CD4-positive, CD25-positive, alpha-beta regulatory T cell (primary cell): Measurements from ENCODE around the gene GLRX5. TPM values are rescaled to one million over a fixed set of nuclear protein-coding genes. Genes with fewer than 3 reads are reported as not detected.
A peak's percentile ranks its signal among the peaks of the same experiment; 100 is the strongest.

Source experiments
- ATAC-seq, 2 donors: fragments of 150-1000 bp; cut with Tn5 transposase; one replicate each; pipeline ENCODE4 v1.10.0; 2021; ENCODE audit warnings: low read depth in 2 of 2, moderate number of reproducible peaks in 2 of 2, moderate library complexity in 1 of 2
- DNase-seq, 3 donors: peaks; one replicate each; pipeline versions ENCODE4 v3.0.0 to v3.0.0-alpha.2; 2012 to 2022; ENCODE audit warnings: mixed read lengths in 1 of 3
- H3K27ac ChIP-seq: one replicate; pipeline ENCODE4 v1.7.0; 2013; ENCODE audit warnings: mild to moderate bottlenecking, low read length; ENCODE audit not compliant: insufficient read depth, poor library complexity, severe bottlenecking
- H3K27me3 ChIP-seq: one replicate; pipeline ENCODE4 v1.7.0; 2013; ENCODE audit warnings: low read length; ENCODE audit not compliant: control insufficient read depth, insufficient read depth
- H3K36me3 ChIP-seq: one replicate; pipeline ENCODE4 v1.7.0; 2013; ENCODE audit warnings: mild to moderate bottlenecking, low read length, moderate library complexity; ENCODE audit not compliant: control insufficient read depth, insufficient read depth
- H3K4me1 ChIP-seq: 2 replicates; pipeline ENCODE4 v1.7.0; 2013; ENCODE audit warnings: mild to moderate bottlenecking, low read length; ENCODE audit not compliant: insufficient read depth, control insufficient read depth, poor library complexity, severe bottlenecking
- H3K4me3 ChIP-seq: one replicate; pipeline ENCODE4 v1.7.0; 2013; ENCODE audit warnings: low read depth, mild to moderate bottlenecking, low read length, moderate library complexity
- H3K9me3 ChIP-seq, 2 experiments: 1 replicate in 1 of 2; 2 replicates in 1 of 2; pipeline ENCODE4 v1.7.0; 2013; ENCODE audit warnings: low read length in 2 of 2, mild to moderate bottlenecking in 1 of 2, moderate library complexity in 1 of 2; ENCODE audit not compliant: control insufficient read depth in 2 of 2
- H3K27ac Mint-ChIP-seq, 3 donors: one replicate each; pipeline ENCODE4 v1.8.0; 2020 to 2022; ENCODE audit warnings: mild to moderate bottlenecking in 3 of 3, mixed read lengths in 3 of 3, moderate library complexity in 2 of 3
- H3K27me3 Mint-ChIP-seq: one replicate; pipeline ENCODE4 v1.8.0; 2022; ENCODE audit warnings: mild to moderate bottlenecking, mixed read lengths
- H3K36me3 Mint-ChIP-seq: one replicate; pipeline ENCODE4 v1.8.0; 2020; ENCODE audit warnings: mixed read lengths
- H3K4me1 Mint-ChIP-seq, 4 donors: one replicate each; pipeline ENCODE4 v1.8.0; 2020 to 2022; ENCODE audit warnings: mixed read lengths in 4 of 4, mild to moderate bottlenecking in 1 of 4
- H3K4me3 Mint-ChIP-seq, 4 donors: one replicate each; pipeline ENCODE4 v1.8.0; 2020 to 2022; ENCODE audit warnings: mild to moderate bottlenecking in 4 of 4, mixed read lengths in 4 of 4, moderate library complexity in 3 of 4
- H3K9me3 Mint-ChIP-seq, 7 donors: one replicate each; pipeline ENCODE4 v1.8.0; 2020 to 2022; ENCODE audit warnings: mixed read lengths in 7 of 7, mild to moderate bottlenecking in 3 of 7, moderate library complexity in 2 of 7
- polyA plus RNA-seq, 4 donors: library from polyadenylated mRNA; unstranded; fragments of 300-500 nt; fragmentation: Illumina TruSeq; gene quantifications; one replicate each; pipeline ENCODE4 v1.2.3, GENCODE V29; 2021
- total RNA-seq: library from RNA; stranded (reverse); gene quantifications from one replicate; pipeline ENCODE4 v1.2.3, GENCODE V29; 2022

The GLRX5 gene
- total and polyA plus RNA-seq, 5 donors from 2014 or later = 18.1 to 71.9 (median 55.7) TPM

DNA sequence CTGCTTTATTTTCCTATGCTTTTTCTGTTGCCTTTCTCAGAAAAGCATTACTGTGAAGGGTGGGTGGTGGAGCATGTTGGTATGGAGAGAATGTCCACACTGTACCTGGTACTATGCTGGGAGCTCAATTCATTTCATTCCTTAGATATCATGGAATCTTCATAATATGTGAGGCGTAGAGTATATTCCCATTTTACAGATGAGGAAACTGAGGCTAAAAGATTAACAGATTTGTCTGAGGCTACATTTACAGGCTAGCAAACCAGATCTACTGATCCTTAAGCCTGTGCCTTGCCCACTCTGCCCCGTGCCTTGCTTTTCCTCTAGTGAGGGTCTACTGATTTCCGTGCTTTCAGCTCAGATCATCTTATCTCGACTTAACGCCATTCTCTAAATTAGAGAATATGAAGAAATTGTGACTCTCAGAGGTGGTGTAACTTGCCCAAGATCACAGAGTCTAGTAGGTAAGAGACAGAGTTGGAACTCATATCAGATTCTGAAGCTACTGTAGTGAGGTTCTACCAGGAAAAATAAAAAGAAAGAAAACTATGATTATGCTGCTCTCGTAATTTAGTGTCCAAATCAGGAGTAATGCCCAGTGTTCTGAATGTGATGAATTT, 5.5 kb downstream of the GLRX5 start:
- ATAC-seq (no peak), DNase-seq (no peak)
- Mint-ChIP-seq H3K9me3 (peaks cover 0 to 2% (median 0%) of the 10 kb centered on the region in 7 donors), H3K4me3 (peak overlapping the region in 2 of 4 donors; percentile 5 to 8), H3K27ac (peak overlapping the region in 1 of 3 donors; percentile 7), H3K4me1 (peaks cover 33 to 57% (median 46%) of the 10 kb centered on the region in 4 donors), H3K27me3 (no peaks in the 10 kb centered on the region), H3K36me3 (peaks cover 11% of the 10 kb centered on the region)
- Histone ChIP-seq H3K27me3 (no peaks in the 10 kb centered on the region), H3K36me3 (peaks cover 13% of the 10 kb centered on the region), H3K4me1 (peaks cover 24% of the 10 kb centered on the region), H3K27ac (no peak overlapping the region), H3K4me3 (no peak overlapping the region), H3K9me3 (no peaks in the 10 kb centered on the region)

DNA sequence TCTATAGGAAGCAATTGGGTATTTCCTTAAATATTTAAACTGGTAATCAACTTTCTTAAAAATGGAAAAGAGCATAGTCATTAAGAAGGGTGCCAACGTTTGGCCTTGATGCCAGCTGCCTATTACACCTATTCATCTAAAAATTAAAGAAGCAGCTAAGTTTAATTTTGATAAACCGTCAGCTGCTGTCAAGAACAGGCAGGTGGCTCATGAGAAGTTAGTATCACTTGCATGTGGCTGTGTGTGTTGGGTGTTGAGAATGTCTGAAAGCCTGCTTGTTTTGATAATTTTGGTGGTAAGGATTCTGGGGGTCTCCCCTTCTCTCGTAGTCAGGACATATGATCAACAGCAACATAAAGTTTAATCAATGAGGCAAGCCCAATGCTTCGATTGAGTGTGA, 6.5 kb downstream of the GLRX5 start:
- peaks cover 14% of the 10 kb centered on the region for H3K4me1 ChIP-seq
- no peak for DNase-seq
- Mint-ChIP-seq H3K27ac (no peak overlapping the region), H3K9me3 (no peaks in the 10 kb centered on the region), H3K4me3 (no peak overlapping the region), H3K36me3 (peaks cover 11% of the 10 kb centered on the region), H3K4me1 (peaks cover 27 to 47% (median 36%) of the 10 kb centered on the region in 4 donors), H3K27me3 (no peaks in the 10 kb centered on the region)
- no peaks in the 10 kb centered on the region for H3K9me3 ChIP-seq
- H3K4me3 ChIP-seq = no peak overlapping the region
- H3K36me3 ChIP-seq = peaks cover 16% of the 10 kb centered on the region
- ATAC-seq = no peak
- H3K27ac ChIP-seq = no peak overlapping the region
- H3K27me3 ChIP-seq = no peaks in the 10 kb centered on the region

DNA sequence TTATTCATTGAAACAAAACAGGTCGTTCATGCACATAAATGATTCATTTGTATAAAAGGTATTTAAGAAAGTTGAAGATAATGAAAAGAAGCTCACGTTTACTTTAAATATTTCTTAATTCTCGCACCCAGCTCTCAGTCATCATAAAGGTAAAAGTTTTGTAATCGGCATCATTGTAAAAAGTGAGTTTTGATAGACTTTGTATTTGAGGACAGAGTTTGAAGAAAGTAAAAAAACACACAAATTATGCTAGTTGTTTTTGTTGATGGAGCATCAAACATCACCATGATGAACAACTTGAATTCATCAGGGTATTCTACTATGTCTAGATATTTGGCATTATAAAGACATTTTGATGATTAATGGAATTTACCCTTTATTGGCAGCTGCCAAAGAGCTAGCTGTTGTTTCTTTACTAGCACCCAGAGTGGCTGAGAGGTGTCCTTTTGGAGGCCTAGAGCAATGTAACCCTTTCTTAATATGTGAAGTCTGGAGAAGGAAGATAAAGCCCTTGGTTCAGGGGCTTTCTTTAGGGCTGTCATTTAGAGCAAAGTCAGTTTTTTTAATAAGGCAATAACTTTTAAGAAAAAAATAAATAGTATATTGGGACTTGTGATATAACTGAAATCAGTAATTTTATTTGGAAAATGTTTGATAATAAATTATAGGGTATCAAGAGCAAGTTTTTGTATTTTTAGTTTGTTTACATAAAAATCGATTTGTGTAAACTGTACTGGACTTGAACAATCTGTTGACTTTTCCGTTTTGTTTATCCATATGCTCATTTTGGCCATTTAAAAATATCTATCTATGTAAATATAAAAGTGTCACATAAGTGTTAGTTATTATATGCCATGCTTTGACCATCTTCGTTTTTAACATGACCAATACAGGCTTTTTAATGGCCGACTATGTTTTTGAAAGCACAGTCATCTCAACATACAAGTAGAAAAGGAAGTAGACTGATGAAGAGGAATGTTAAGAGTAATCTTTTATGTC, 7.4 kb downstream of the GLRX5 start:
- Histone ChIP-seq H3K27ac (no peak overlapping the region), H3K27me3 (no peaks in the 10 kb centered on the region), H3K4me3 (no peak overlapping the region), H3K36me3 (peaks cover 16% of the 10 kb centered on the region), H3K4me1 (peaks cover 5% of the 10 kb centered on the region), H3K9me3 (no peaks in the 10 kb centered on the region)
- Mint-ChIP-seq H3K27ac (no peak overlapping the region), H3K27me3 (no peaks in the 10 kb centered on the region), H3K36me3 (peaks cover 11% of the 10 kb centered on the region), H3K4me3 (no peak overlapping the region), H3K4me1 (peaks cover 22 to 41% (median 29%) of the 10 kb centered on the region in 4 donors), H3K9me3 (no peaks in the 10 kb centered on the region)
- ATAC-seq (no peak), DNase-seq (no peak)

- H3K4me1 ChIP-seq = no peaks in the 10 kb centered on the region
- no peak overlapping the region for H3K27ac ChIP-seq
- Mint-ChIP-seq H3K27ac (no peak overlapping the region), H3K9me3 (no peaks in the 10 kb centered on the region), H3K27me3 (no peaks in the 10 kb centered on the region), H3K4me1 (peaks cover 18 to 35% (median 27%) of the 10 kb centered on the region in 4 donors), H3K4me3 (no peak overlapping the region), H3K36me3 (peaks cover 11% of the 10 kb centered on the region)
- H3K36me3 ChIP-seq = peaks cover 16% of the 10 kb centered on the region
- no peak overlapping the region for H3K4me3 ChIP-seq
- H3K9me3 ChIP-seq = no peaks in the 10 kb centered on the region
- DNase-seq = no peak
- no peaks in the 10 kb centered on the region for H3K27me3 ChIP-seq
- no peak for ATAC-seq
Measured at GRCh38 chr14:95543021-95543420, 8.2 kb downstream of the GLRX5 start.

GRCh38 chr14:95544588-95544987, 9.7 kb downstream of the GLRX5 start:
- Mint-ChIP-seq H3K9me3 (no peaks in the 10 kb centered on the region), H3K27ac (peak overlapping the region in 1 of 3 donors; percentile 22), H3K4me1 (peaks cover 10 to 22% (median 19%) of the 10 kb centered on the region in 4 donors), H3K36me3 (peaks cover 15% of the 10 kb centered on the region), H3K4me3 (no peak overlapping the region), H3K27me3 (no peaks in the 10 kb centered on the region)
- no peaks in the 10 kb centered on the region for H3K4me1 ChIP-seq
- no peaks in the 10 kb centered on the region for H3K27me3 ChIP-seq
- H3K27ac ChIP-seq = no peak overlapping the region
- H3K36me3 ChIP-seq = peaks cover 16% of the 10 kb centered on the region
- no peaks in the 10 kb centered on the region for H3K9me3 ChIP-seq
- DNase-seq (no peak), ATAC-seq (no peak)
- no peak overlapping the region for H3K4me3 ChIP-seq

GRCh38 chr14:95545515-95546168, 10.8 kb downstream of the GLRX5 start:
- H3K4me1 Mint-ChIP-seq = peaks cover 6 to 18% (median 14%) of the 10 kb centered on the region in 4 donors
- H3K4me1 ChIP-seq = no peaks in the 10 kb centered on the region

GRCh38 chr14:95547272-95547625, 12.4 kb downstream of the GLRX5 start:
- Histone ChIP-seq H3K36me3 (peaks cover 16% of the 10 kb centered on the region), H3K4me1 (no peaks in the 10 kb centered on the region), H3K4me3 (no peak overlapping the region), H3K27me3 (no peaks in the 10 kb centered on the region), H3K27ac (no peak overlapping the region), H3K9me3 (no peaks in the 10 kb centered on the region)
- peaks cover 24% of the 10 kb centered on the region for H3K36me3 Mint-ChIP-seq
- no peaks in the 10 kb centered on the region for H3K9me3 Mint-ChIP-seq
- H3K4me3 Mint-ChIP-seq = no peak overlapping the region
- ATAC-seq (no peak), DNase-seq (no peak)
- peaks cover 0 to 5% (median 2%) of the 10 kb centered on the region in 4 donors for H3K4me1 Mint-ChIP-seq
- peak overlapping the region in 1 of 3 donors; percentile 10 for H3K27ac Mint-ChIP-seq
- no peaks in the 10 kb centered on the region for H3K27me3 Mint-ChIP-seq

More at GRCh38 chr14:95545515-95546168, 10.8 kb downstream of the GLRX5 start:
- no peaks in the 10 kb centered on the region for H3K27me3 Mint-ChIP-seq
- no peak for DNase-seq
- peak overlapping the region in 2 of 3 donors; percentile 20 to 48 for H3K27ac Mint-ChIP-seq
- peaks cover 18% of the 10 kb centered on the region for H3K36me3 Mint-ChIP-seq
- no peaks in the 10 kb centered on the region for H3K9me3 ChIP-seq
- no peaks in the 10 kb centered on the region for H3K9me3 Mint-ChIP-seq
- H3K4me3 ChIP-seq = no peak overlapping the region
- H3K4me3 Mint-ChIP-seq = no peak overlapping the region
- no peak for ATAC-seq
- peaks cover 16% of the 10 kb centered on the region for H3K36me3 ChIP-seq
- H3K27ac ChIP-seq = no peak overlapping the region
- no peaks in the 10 kb centered on the region for H3K27me3 ChIP-seq
